HepG2 (cell line): ENCODE results near the gene GAREM2. TPM values are rescaled to one million over a fixed set of nuclear protein-coding genes. Genes with fewer than 3 reads are reported as not detected.
A peak's percentile ranks its signal among the peaks of the same experiment; 100 is the strongest.

Experiments used
- ATAC-seq: fragments of 200-7000 bp; cut with Tn5 transposase; 3 replicates; pipeline ENCODE4 v1.9.1; 2020; ENCODE audit warnings: mild to moderate bottlenecking, moderate library complexity
- BruUV-seq: library from RNA; stranded (reverse); fragments of 400-500 nt; replicated peaks from 2 replicates; lab custom pipeline; 2021; lab: Mats Ljungman, UMichigan
- CTCF ChIA-PET: fragments of 300-600 bp; formaldehyde crosslinking; extraction: SDS; loops from one replicate; lab custom pipeline; 2021; ENCODE audit warnings: low total read pairs, inconsistent platforms, low intra/inter-chr PET ratio; lab: Yijun Ruan, JAX
- POLR2A ChIA-PET: fragments of 350-600 bp; sonication (Branson Sonifier 250); formaldehyde crosslinking; loops from one replicate; lab custom pipeline; 2020; ENCODE audit warnings: antibody characterized with exemption, inconsistent platforms; lab: Yijun Ruan, JAX
- DNase-seq: peaks from one replicate; pipeline ENCODE4 v3.0.0-alpha.2; 2015; ENCODE audit warnings: low spot score
- FAIRE-seq: peaks from 3 replicates; lab custom pipeline; 2011; peaks lifted over from hg19 to GRCh38; lab: Jason Lieb, UNC
- H2AFZ ChIP-seq: one replicate; pipeline ENCODE4 v1.6.1; 2011; ENCODE audit warnings: low read length, inconsistent platforms
- H3K27ac ChIP-seq: fragments of 300-600 bp; 3 replicates; pipeline ENCODE4 v1.8.0; 2011; ENCODE audit warnings: mixed run types, mild to moderate bottlenecking, mixed read lengths, low read length, inconsistent platforms; ENCODE audit not compliant: insufficient read depth; ENCODE audit errors: extremely low read length
- H3K27me3 ChIP-seq, 2 experiments: fragments of 200-600 bp in 1 of 2; 2 replicates in 1 of 2; 3 replicates in 1 of 2; pipeline versions ENCODE4 v1.6.0 to v1.8.0; 2011; ENCODE audit warnings: low read length in 2 of 2, mild to moderate bottlenecking in 2 of 2, moderate library complexity in 2 of 2, inconsistent platforms in 1 of 2; ENCODE audit not compliant: insufficient read depth in 2 of 2, control insufficient read depth in 1 of 2
- H3K36me3 ChIP-seq, 2 experiments: fragments of 200-600 bp in 1 of 2; replicated peaks in 1 of 2; 2 replicates in 1 of 2; 3 replicates in 1 of 2; pipeline versions ENCODE4 v1.5.1 to v1.8.0; 2011; ENCODE audit warnings: low read length in 2 of 2, inconsistent platforms in 1 of 2; ENCODE audit not compliant: insufficient read depth in 2 of 2, control insufficient read depth in 1 of 2
- H3K4me1 ChIP-seq: 2 replicates; pipeline ENCODE4 v1.5.1; 2012; ENCODE audit warnings: low read length, inconsistent platforms; ENCODE audit not compliant: insufficient read depth
- H3K4me2 ChIP-seq: 2 replicates; pipeline ENCODE4 v1.6.0; 2011; ENCODE audit warnings: low read depth, low read length, inconsistent platforms
- H3K4me3 ChIP-seq, 3 experiments: fragments of 200-600 bp in 1 of 3; sonication (generic), shearing (Covaris generic) in 1 of 3; replicated peaks in 1 of 3; 2 replicates each; pipeline ENCODE4 v1.5.1; 2011 to 2016; ENCODE audit warnings: low read length in 3 of 3, inconsistent platforms in 2 of 3, low read depth in 2 of 3, mild to moderate bottlenecking in 2 of 3, control low read depth in 1 of 3, mixed read lengths in 1 of 3; ENCODE audit not compliant: insufficient read depth in 1 of 3
- H3K79me2 ChIP-seq: one replicate; pipeline ENCODE4 v1.6.1; 2011; ENCODE audit warnings: low read length, inconsistent platforms; ENCODE audit not compliant: insufficient read depth
- H3K9ac ChIP-seq: 2 replicates; pipeline ENCODE4 v1.6.0; 2011; ENCODE audit warnings: mild to moderate bottlenecking, low read depth, low read length, inconsistent platforms; ENCODE audit not compliant: insufficient read depth
- H3K9me3 ChIP-seq: 2 replicates; pipeline ENCODE4 v1.5.1; 2012; ENCODE audit warnings: mild to moderate bottlenecking, low read length
- H4K20me1 ChIP-seq: 2 replicates; pipeline ENCODE4 v1.6.0; 2011; ENCODE audit warnings: inconsistent platforms, mild to moderate bottlenecking, low read length, moderate library complexity; ENCODE audit not compliant: insufficient read depth
- EHMT2 ChIP-seq: fragments of 200-600 bp; sonication (generic); IDR thresholded peaks from 2 replicates; pipeline ENCODE4 v1.7.0; 2017; ENCODE audit warnings: antibody characterized with exemption, low read depth, low read length, borderline replicate concordance
- FOSL2 ChIP-seq: sonication (generic); formaldehyde crosslinking; IDR thresholded peaks from 2 replicates; pipeline ENCODE4 v1.4.0; 2020; ENCODE audit warnings: missing genetic modification reagents
- HNF4G ChIP-seq, 2 experiments: sonication (generic) in 1 of 2; formaldehyde crosslinking in 1 of 2; IDR thresholded peaks; 2 replicates each; pipeline versions ENCODE4 v1.4.0 to v1.6.1; 2011 to 2020; ENCODE audit warnings: borderline replicate concordance in 2 of 2, low read depth in 2 of 2, mild to moderate bottlenecking in 2 of 2, low read length in 1 of 2, missing genetic modification reagents in 1 of 2, moderate library complexity in 1 of 2
- KDM1A ChIP-seq: IDR thresholded peaks from 2 replicates; pipeline ENCODE4 v1.6.1; 2016; ENCODE audit warnings: missing compliant biosample characterization
- KLF16 ChIP-seq, 2 experiments: sonication (generic) in 1 of 2; formaldehyde crosslinking in 1 of 2; IDR thresholded peaks; 2 replicates each; pipeline versions ENCODE4 v1.6.1 to v1.8.0; 2016 to 2023; ENCODE audit warnings: missing genetic modification reagents in 2 of 2, missing compliant biosample characterization in 1 of 2
- SKI ChIP-seq: fragments of 450-650 bp; IDR thresholded peaks from one replicate; pipeline ENCODE4 v1.6.1; 2018; ENCODE audit warnings: mild to moderate bottlenecking; ENCODE audit not compliant: partially characterized antibody
- SNAPC2 ChIP-seq: sonication (generic); formaldehyde crosslinking; IDR thresholded peaks from 2 replicates; pipeline ENCODE4 v1.8.1; 2022; ENCODE audit warnings: mild to moderate bottlenecking, missing genetic modification reagents
- SOX5 ChIP-seq: IDR thresholded peaks from 2 replicates; pipeline ENCODE4 v1.6.1; 2016; ENCODE audit warnings: borderline replicate concordance
- ZFP41 ChIP-seq: sonication (generic); formaldehyde crosslinking; IDR thresholded peaks from 2 replicates; pipeline ENCODE4 v1.4.0; 2020; ENCODE audit warnings: mild to moderate bottlenecking, missing genetic modification reagents, borderline replicate concordance
- ZNF501 ChIP-seq: sonication (generic); formaldehyde crosslinking; IDR thresholded peaks from 2 replicates; pipeline ENCODE4 v1.5.1; 2020; ENCODE audit warnings: mild to moderate bottlenecking, moderate library complexity, missing genetic modification reagents
- ZNF598 ChIP-seq: sonication (generic); formaldehyde crosslinking; IDR thresholded peaks from 2 replicates; pipeline ENCODE4 v1.5.1; 2020; ENCODE audit warnings: mild to moderate bottlenecking, missing genetic modification reagents, borderline replicate concordance
- WGBS: methylation state at CpG from one replicate; pipeline ENCODE4 v1.1.6; 2017; ENCODE audit warnings: low lambda C conversion rate; 5-methylcytosine and 5-hydroxymethylcytosine counted together
- in situ Hi-C: cut with HindIII; loops from 2 replicates; pipeline ENCODE4 v1.10.0; 2017; ENCODE audit warnings: low pct_unique_long_range_greater_than_20kb; ENCODE audit not compliant: extremely low pct_ligation_motif_present
- intact Hi-C: fragments of 100-400 bp; cut with micrococcal nuclease; formaldehyde crosslinking; loops from one replicate; pipeline ENCODE4 v1.10.0; 2022; ENCODE audit not compliant: unreplicated experiment
- polyA plus RNA-seq, 8 experiments: library from polyadenylated mRNA; depleted of rRNA in 3 of 8; stranded (reverse) in 7 of 8; unstranded in 1 of 8; fragments of >200 nt; fragmentation: Illumina TruSeq in 4 of 8; extraction: Trizol in 4 of 8; gene quantifications; 2 replicates each; pipeline versions ENCODE4 v1.2.1 to v1.2.3, GENCODE V29; 2011 to 2016; ENCODE audit warnings: low read depth in 4 of 8, missing spikeins in 1 of 8, mixed read lengths in 1 of 8; ENCODE audit not compliant: insufficient read depth in 1 of 8
- total RNA-seq, 5 experiments: library from RNA; depleted of rRNA; stranded (reverse); fragments of >200 nt; fragmentation: Illumina TruSeq; extraction: Trizol; gene quantifications; 2 replicates each; pipeline ENCODE4 v1.2.3, GENCODE V29; 2016; ENCODE audit warnings: low read depth in 1 of 5
- TF ChIP-seq, protein P1 (sequence below): sonication (generic); formaldehyde crosslinking; IDR thresholded peaks from 2 replicates; pipeline ENCODE4 v1.5.0; 2020; ENCODE audit warnings: missing genetic modification reagents, mild to moderate bottlenecking, borderline replicate concordance
- TF ChIP-seq, protein P2 (sequence below): IDR thresholded peaks from 2 replicates; pipeline ENCODE4 v1.6.1; 2016; ENCODE audit warnings: mild to moderate bottlenecking
- TF ChIP-seq, protein P3 (sequence below): sonication (generic); formaldehyde crosslinking; IDR thresholded peaks from 2 replicates; pipeline ENCODE4 v1.4.0; 2020; ENCODE audit warnings: missing genetic modification reagents
- TF ChIP-seq, protein P4 (sequence below): sonication (generic); formaldehyde crosslinking; conservative IDR thresholded peaks from 2 replicates; pipeline ENCODE4 v1.8.0; 2022; ENCODE audit warnings: missing genetic modification reagents

GAREM2 gene
- total and polyA plus RNA-seq, 2 of the 13 experiments (the other 11 are each of a cell fraction or from before 2014, with no cell fraction given): 0.29 to 0.38 TPM

DNA sequence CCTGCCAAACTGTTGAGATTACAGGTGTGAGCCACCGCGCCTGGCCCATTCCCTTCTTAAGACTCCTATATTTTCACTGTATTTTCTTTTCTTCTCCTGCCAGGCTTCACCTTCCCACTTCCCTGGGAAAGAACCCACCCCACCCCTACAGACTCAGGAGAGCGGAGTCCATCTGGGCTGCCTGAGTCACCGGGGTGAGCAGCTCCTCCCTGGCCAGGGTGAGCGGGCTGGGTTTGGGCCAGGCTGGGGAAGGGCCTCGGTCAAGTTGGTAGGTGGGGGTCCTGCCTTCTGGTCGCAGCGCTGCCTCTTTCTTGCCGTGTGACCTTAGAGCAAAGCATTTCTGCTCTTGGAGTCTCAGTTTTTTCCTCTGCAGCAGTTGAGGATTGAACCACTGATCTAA lies 2.1 kb upstream of the GAREM2 start (continued):
- 0 out of 2 replicates have a peak, but pooled peaks have one; percentile 38 for TF ChIP-seq ZNF598
- TF ChIP-seq, protein P1, sequence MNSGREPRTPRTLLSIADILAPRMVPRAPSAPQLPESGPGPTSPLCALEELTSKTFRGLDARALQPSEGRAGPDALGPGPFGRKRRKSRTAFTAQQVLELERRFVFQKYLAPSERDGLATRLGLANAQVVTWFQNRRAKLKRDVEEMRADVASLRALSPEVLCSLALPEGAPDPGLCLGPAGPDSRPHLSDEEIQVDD: no peak
- no peak for TF ChIP-seq HNF4G (IDR thresholded peaks at IDR 0.05; ENCODE audit: borderline replicate concordance, low read depth, low read length)
- 0 out of 2 replicates have a peak, but pooled peaks have one; percentile 22 for TF ChIP-seq HNF4G (CRISPR knock-in tag; IDR thresholded peaks at IDR 0.05; ENCODE audit: borderline replicate concordance, low read depth)
- TF ChIP-seq, protein P2, sequence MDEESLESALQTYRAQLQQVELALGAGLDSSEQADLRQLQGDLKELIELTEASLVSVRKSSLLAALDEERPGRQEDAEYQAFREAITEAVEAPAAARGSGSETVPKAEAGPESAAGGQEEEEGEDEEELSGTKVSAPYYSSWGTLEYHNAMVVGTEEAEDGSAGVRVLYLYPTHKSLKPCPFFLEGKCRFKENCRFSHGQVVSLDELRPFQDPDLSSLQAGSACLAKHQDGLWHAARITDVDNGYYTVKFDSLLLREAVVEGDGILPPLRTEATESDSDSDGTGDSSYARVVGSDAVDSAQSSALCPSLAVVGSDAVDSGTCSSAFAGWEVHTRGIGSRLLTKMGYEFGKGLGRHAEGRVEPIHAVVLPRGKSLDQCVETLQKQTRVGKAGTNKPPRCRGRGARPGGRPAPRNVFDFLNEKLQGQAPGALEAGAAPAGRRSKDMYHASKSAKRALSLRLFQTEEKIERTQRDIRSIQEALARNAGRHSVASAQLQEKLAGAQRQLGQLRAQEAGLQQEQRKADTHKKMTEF (CRISPR knock-in tag): 0 out of 2 replicates have a peak, but pooled peaks have one; percentile 7
- TF ChIP-seq KDM1A: no peak
- peak; percentile 54; the same call in 1 of the 2 replicates for TF ChIP-seq FOSL2
- TF ChIP-seq EHMT2: no peak
- no peak for TF ChIP-seq SKI
- TF ChIP-seq SNAPC2 (CRISPR knock-in tag): no peak

DNA sequence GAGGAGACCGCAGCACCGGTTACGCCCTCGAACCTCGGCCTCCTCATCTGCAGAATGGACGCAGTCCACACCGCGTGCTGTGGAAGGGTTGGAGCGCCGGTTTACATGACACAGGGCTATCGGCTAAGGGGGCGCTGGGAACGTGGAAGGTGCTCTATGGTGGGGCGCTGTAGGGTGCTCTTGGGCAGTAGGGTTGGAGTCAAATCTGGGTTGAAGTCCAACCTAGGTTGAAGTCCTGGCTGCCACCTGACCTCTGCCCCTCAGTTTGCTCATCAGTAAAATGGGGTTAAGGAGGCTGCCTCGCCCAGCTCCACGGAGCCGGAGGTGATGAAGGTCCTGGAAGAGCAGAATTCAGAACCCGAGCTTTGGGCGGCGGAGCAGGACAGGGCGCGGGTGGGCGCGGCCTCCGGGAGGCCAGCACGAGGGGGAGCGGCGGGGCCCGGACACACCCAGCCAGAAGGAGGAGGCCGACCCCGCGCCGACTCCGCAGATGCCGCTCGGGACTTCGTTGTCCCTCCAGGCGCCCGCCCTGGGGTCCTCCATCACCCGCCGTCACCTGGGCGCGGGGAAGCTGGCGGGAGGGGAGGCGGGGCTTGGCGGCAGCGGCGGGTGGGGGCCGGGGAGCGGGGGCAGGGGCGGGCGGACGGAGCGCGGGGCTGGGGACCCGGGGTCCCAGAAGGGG lies 558 bp upstream of the GAREM2 start:
- intact Hi-C loops: loop anchor here (5.0 kb wide), 1 partner anchor 155 kb away; no protein-coding TSS in a partner anchor
- BruUV-seq: no TSS peak
- no peak for ATAC-seq
- TF ChIP-seq KLF16 (CRISPR knock-in tag; IDR thresholded peaks at IDR 0.05): no peak
- TF ChIP-seq SOX5 (CRISPR knock-in tag): no peak
- TF ChIP-seq ZFP41: no peak
- TF ChIP-seq, protein P3, sequence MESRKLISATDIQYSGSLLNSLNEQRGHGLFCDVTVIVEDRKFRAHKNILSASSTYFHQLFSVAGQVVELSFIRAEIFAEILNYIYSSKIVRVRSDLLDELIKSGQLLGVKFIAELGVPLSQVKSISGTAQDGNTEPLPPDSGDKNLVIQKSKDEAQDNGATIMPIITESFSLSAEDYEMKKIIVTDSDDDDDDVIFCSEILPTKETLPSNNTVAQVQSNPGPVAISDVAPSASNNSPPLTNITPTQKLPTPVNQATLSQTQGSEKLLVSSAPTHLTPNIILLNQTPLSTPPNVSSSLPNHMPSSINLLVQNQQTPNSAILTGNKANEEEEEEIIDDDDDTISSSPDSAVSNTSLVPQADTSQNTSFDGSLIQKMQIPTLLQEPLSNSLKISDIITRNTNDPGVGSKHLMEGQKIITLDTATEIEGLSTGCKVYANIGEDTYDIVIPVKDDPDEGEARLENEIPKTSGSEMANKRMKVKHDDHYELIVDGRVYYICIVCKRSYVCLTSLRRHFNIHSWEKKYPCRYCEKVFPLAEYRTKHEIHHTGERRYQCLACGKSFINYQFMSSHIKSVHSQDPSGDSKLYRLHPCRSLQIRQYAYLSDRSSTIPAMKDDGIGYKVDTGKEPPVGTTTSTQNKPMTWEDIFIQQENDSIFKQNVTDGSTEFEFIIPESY: peak; percentile 83; the same call in 1 of the 2 replicates
- TF ChIP-seq, protein P4, sequence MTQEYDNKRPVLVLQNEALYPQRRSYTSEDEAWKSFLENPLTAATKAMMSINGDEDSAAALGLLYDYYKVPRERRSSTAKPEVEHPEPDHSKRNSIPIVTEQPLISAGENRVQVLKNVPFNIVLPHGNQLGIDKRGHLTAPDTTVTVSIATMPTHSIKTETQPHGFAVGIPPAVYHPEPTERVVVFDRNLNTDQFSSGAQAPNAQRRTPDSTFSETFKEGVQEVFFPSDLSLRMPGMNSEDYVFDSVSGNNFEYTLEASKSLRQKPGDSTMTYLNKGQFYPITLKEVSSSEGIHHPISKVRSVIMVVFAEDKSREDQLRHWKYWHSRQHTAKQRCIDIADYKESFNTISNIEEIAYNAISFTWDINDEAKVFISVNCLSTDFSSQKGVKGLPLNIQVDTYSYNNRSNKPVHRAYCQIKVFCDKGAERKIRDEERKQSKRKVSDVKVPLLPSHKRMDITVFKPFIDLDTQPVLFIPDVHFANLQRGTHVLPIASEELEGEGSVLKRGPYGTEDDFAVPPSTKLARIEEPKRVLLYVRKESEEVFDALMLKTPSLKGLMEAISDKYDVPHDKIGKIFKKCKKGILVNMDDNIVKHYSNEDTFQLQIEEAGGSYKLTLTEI: no peak
- no peak for TF ChIP-seq ZNF501 (CRISPR knock-in tag)

More for the DNA sequence above, 558 bp upstream of the GAREM2 start:
- DNase-seq (no peak), FAIRE-seq (no peak)
- Histone ChIP-seq H3K79me2 (no peaks in the 10 kb centered on the region), H3K4me2 (no peak overlapping the region), H3K9ac (no peak overlapping the region), H4K20me1 (no peaks in the 10 kb centered on the region; the same call in 1 of the 2 replicates), H3K36me3 (no peaks in the 10 kb centered on the region), H3K4me3 (no peak overlapping the region), H3K27ac (no peak overlapping the region), H2AFZ (no peak overlapping the region), H3K9me3 (no peaks in the 10 kb centered on the region), H3K4me1 (peaks cover 20% of the 10 kb centered on the region), H3K27me3 (peaks cover 11 to 52% of the 10 kb centered on the region in 2 experiments)
- CTCF ChIA-PET: no interaction called here
- POLR2A ChIA-PET: no interaction called here
- in situ Hi-C loops: no loop called here
- 68% methylated on average over 47 of the region's 56 CpGs for WGBS
